NB4 (cell line): Measurements from ENCODE around the gene FAM120A.

Experiments
- CTCF ChIP-seq: IDR thresholded peaks from one replicate; pipeline ENCODE4 v1.5.1; 2012; ENCODE audit warnings: low read depth, low read length
- MYC ChIP-seq: IDR thresholded peaks from 2 replicates; pipeline ENCODE4 v1.6.1; 2011; ENCODE audit warnings: low read depth, low read length
- POLR2A ChIP-seq: IDR thresholded peaks from 2 replicates; pipeline ENCODE4 v1.6.1; 2011; ENCODE audit warnings: mild to moderate bottlenecking; ENCODE audit not compliant: insufficient read length; ENCODE audit errors: extremely low read depth

DNA sequence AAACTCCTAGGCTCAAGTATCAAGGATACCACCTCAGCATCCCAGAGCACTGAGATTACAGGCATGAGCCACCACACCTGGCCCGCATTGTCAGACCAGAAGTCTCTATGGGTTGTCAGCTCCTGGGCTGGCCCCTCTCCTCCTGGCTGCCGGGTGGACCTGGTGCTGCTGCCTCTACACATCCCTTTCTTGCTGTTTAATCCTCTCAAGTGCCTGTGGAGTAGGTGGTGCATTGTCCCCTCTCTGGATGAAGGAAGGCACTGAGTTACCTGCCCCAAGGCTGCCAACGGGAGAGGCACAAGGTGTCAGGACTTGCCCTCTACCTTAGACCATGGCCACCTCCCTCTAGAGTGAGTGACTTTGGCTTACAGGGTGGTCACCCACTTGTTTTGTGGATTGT, 162.3 kb downstream of the FAM120A start:
- TF ChIP-seq CTCF: no peak
- no peak for TF ChIP-seq POLR2A
- TF ChIP-seq MYC: no peak
